GM06990 (cell line): Measurements from ENCODE around the gene SORL1-AS1.

Source experiments
- DNase-seq: peaks from one replicate; pipeline ENCODE4 v3.0.0-alpha.2; 2011; ENCODE audit not compliant: insufficient read length; ENCODE audit errors: extremely low read depth
- H3K27me3 ChIP-seq: replicated peaks from 2 replicates; pipeline ENCODE4 v1.6.0; 2011; ENCODE audit warnings: low read length; ENCODE audit not compliant: control insufficient read depth, insufficient read depth
- H3K36me3 ChIP-seq: 2 replicates; pipeline ENCODE4 v1.5.1; 2011; ENCODE audit warnings: low read length; ENCODE audit not compliant: control insufficient read depth, insufficient read depth
- H3K4me3 ChIP-seq: replicated peaks from 2 replicates; pipeline ENCODE4 v1.5.1; 2011; ENCODE audit warnings: low read depth, mild to moderate bottlenecking, control low read depth, low read length
- TF ChIP-seq, protein P1 (sequence below): IDR thresholded peaks from 2 replicates; pipeline ENCODE4 v1.5.1; 2011; ENCODE audit warnings: low read length, control low read depth, mild to moderate bottlenecking, inconsistent platforms; ENCODE audit not compliant: insufficient read depth, poor library complexity, severe bottlenecking

Gene SORL1-AS1

DNA sequence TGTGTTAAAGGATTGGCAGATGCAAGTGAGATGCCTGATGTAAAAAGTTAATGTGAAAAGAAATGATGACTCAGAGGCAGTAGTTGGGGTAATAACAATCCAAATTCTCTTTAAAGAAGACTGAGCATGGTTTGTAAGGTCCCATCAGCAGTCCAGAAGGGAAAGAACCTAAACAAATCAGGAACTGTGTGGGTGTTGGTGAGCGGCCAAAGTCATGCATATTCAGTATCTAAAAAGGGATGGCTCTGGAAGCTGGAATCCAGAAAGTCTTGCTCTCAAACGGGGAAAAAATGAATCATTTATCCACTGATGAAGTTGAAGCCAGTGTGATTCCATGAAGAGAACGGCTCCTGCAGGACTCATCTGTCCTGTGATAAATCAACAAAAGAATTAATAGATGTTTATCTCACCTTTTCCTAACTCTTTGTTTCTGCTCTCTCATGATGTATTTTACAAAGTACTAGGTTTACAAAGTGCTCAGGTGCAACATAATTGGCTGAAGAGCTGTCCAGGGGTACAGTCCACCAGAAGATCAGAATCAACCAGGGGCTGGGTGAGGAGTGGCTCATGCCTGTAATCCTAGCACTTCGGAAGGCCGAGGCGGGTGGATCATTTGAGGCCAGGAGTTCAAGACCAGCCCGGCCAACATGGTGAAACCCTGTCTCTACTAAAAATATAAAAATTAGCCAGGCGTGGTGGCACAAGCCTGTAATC is 20.5 kb upstream of the SORL1-AS1 start:
- no peak for DNase-seq
- peaks cover 20% of the 10 kb centered on the region for H3K36me3 ChIP-seq
- TF ChIP-seq, protein P1, sequence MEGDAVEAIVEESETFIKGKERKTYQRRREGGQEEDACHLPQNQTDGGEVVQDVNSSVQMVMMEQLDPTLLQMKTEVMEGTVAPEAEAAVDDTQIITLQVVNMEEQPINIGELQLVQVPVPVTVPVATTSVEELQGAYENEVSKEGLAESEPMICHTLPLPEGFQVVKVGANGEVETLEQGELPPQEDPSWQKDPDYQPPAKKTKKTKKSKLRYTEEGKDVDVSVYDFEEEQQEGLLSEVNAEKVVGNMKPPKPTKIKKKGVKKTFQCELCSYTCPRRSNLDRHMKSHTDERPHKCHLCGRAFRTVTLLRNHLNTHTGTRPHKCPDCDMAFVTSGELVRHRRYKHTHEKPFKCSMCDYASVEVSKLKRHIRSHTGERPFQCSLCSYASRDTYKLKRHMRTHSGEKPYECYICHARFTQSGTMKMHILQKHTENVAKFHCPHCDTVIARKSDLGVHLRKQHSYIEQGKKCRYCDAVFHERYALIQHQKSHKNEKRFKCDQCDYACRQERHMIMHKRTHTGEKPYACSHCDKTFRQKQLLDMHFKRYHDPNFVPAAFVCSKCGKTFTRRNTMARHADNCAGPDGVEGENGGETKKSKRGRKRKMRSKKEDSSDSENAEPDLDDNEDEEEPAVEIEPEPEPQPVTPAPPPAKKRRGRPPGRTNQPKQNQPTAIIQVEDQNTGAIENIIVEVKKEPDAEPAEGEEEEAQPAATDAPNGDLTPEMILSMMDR = no peak
- H3K27me3 ChIP-seq = no peaks in the 10 kb centered on the region
- H3K4me3 ChIP-seq = no peak overlapping the region

DNA sequence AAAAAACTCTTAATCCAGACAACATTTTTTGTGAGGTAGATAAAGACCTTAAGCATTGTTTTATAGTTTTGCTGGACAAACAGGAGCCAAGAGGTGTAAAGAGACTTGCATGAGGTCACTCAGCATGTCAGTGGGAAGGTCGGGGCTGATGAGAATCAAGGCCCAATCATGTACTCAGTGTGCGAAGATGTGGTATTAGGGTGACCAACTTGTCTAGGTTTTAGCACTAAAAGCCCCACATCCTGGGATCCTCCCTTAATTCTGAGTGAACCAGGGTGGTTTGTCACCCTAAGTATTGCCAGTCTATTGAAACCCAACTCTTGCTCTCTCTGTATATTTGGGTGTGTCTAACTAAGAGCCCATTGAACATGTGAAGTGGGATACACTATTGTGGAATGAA is 19.5 kb upstream of the SORL1-AS1 start:
- TF ChIP-seq, protein P1 = no peak
- Histone ChIP-seq H3K36me3 (peaks cover 18% of the 10 kb centered on the region), H3K4me3 (no peak overlapping the region), H3K27me3 (no peaks in the 10 kb centered on the region)
- DNase-seq = no peak

DNA sequence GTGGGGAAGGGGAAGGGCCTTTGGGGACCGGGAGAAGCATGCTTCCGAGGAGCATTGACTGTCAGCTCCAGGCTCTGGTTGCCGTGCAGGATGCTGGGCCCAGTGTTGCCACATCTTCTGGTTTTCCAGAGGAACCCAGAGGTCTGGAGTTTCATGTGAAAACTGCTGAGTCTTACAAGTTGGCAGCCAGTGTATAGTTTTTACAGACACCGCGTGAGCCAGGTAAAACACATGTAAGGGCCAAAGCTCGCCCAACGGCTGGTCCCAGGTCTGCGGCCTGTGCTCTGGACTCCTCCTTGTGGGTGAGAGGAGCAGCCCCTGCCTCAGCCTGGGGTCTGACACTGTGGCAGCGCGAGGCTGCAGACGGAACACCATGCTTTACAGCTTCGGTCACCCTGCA is 18.4 kb upstream of the SORL1-AS1 start:
- Histone ChIP-seq H3K36me3 (peaks cover 18% of the 10 kb centered on the region), H3K4me3 (no peak overlapping the region), H3K27me3 (no peaks in the 10 kb centered on the region)
- TF ChIP-seq, protein P1 = no peak
- no peak for DNase-seq

DNA sequence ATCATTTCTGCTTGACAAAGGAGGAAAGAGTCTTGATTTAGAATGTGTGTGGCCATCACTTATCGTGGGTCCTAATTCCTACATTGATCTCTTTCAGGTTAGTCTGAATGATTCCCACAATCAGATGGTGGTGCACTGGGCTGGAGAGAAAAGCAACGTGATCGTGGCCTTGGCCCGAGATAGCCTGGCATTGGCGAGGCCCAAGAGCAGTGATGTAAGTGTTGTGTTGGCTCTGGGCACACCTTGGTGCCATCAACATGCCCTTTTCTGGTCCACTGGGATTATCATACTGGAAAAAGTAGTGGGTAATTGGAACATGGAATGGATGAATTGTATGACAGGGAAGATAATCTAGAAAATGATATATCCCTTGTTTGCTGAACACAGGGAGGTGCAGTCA is 17.1 kb upstream of the SORL1-AS1 start:
- H3K4me3 ChIP-seq = no peak overlapping the region
- TF ChIP-seq, protein P1 = no peak
- H3K27me3 ChIP-seq = no peaks in the 10 kb centered on the region
- H3K36me3 ChIP-seq = peaks cover 18% of the 10 kb centered on the region
- no peak for DNase-seq

DNA sequence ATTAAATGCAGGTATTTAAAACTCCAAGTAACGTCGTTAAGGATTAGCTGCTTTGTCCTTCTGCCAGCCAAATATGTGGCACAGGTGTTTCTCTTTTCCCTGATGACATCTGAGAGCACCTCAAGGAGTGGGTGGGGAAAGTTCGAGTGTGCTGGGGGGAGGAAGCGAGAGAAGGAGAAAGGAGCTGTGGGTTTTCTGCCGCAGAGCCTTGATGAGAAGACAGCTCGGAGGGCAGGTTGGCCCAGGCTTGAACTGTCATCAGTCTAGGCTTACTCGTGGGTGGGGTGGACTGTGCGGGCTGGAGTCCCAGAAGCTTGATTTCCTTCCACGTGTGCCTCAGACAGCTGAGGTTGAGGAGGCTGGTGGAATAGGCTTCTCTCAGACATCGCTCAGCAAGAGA is 15.2 kb upstream of the SORL1-AS1 start:
- no peak overlapping the region for H3K4me3 ChIP-seq
- no peaks in the 10 kb centered on the region for H3K27me3 ChIP-seq
- peak; percentile 75 for DNase-seq
- TF ChIP-seq, protein P1 = no peak
- peaks cover 11% of the 10 kb centered on the region for H3K36me3 ChIP-seq

DNA sequence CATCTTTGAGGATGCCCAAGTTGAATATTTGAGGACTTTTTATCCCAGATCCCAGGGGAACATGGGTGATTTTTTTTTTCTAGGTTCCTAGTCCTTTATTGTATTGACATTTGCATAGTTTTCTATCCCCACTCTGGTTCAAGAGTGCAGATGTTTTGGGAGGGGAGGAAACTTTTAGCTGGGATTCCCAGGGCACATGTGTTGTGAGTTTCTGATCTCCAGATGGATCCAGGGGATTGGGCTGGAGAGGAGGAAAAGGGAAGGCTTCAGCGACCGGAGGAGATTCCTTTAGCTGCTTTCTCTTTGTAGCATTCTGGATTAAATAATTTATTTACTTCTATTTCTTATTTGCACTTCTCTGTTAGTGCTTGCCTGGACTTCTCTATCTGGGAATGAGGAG is 14.7 kb upstream of the SORL1-AS1 start:
- H3K36me3 ChIP-seq = peaks cover 11% of the 10 kb centered on the region
- DNase-seq = no peak
- H3K27me3 ChIP-seq = no peaks in the 10 kb centered on the region
- TF ChIP-seq, protein P1 = no peak
- H3K4me3 ChIP-seq = peak overlapping the region; percentile 39
